ENCODE results near the gene RFX4. TPM values are rescaled to one million over a fixed set of nuclear protein-coding genes. Genes with fewer than 3 reads are reported as not detected.
"Not testable (repeated sequence)": the region's sequence is repeated elsewhere in the genome, so short reads cannot be mapped to it uniquely, and the experiment has no call there.

The RFX4 gene
- total RNA-seq, 1 donor from 2014 or later = not detected

- intact Hi-C loops (cut with micrococcal nuclease) = loop anchor here (10.0 kb wide), 1 partner anchor 159 kb away; no protein-coding TSS in a partner anchor
These were observed 102.6 kb downstream of the RFX4 start for GRCh38 chr12:106685381-106685780.

- intact Hi-C loops (cut with micrococcal nuclease) = loop anchor here (10.0 kb wide), 1 partner anchor 157 kb away; no protein-coding TSS in a partner anchor
These were observed 104.9 kb downstream of the RFX4 start for GRCh38 chr12:106687672-106688071.

GRCh38 chr12:106690569-106691305 lies 107.9 kb downstream of the RFX4 start:
- intact Hi-C loops (cut with micrococcal nuclease) = no loop called here

- intact Hi-C loops (cut with micrococcal nuclease) = not testable (repeated sequence)
These were observed 109.2 kb downstream of the RFX4 start for GRCh38 chr12:106692033-106692432.

GRCh38 chr12:106692896-106693820 lies 110.4 kb downstream of the RFX4 start:
- intact Hi-C loops (cut with micrococcal nuclease) = no loop called here

GRCh38 chr12:106696071-106696470 lies 113.3 kb downstream of the RFX4 start:
- intact Hi-C loops (cut with micrococcal nuclease) = no loop called here

GRCh38 chr12:106696681-106697417 lies 114.0 kb downstream of the RFX4 start:
- intact Hi-C loops (cut with micrococcal nuclease) = no loop called here

- intact Hi-C loops (cut with micrococcal nuclease) = no loop called here
These were observed 121.3 kb downstream of the RFX4 start for GRCh38 chr12:106704081-106704480.

GRCh38 chr12:106705971-106706370 lies 123.2 kb downstream of the RFX4 start:
- intact Hi-C loops (cut with micrococcal nuclease) = no loop called here

- intact Hi-C loops (cut with micrococcal nuclease) = no loop called here
These were observed 126.3 kb downstream of the RFX4 start for GRCh38 chr12:106709068-106709511.

- intact Hi-C loops (cut with micrococcal nuclease) = no loop called here
These were observed 127.5 kb downstream of the RFX4 start for GRCh38 chr12:106710143-106710893.

- intact Hi-C loops (cut with micrococcal nuclease) = no loop called here
These were observed 128.5 kb downstream of the RFX4 start for GRCh38 chr12:106711316-106711715.

- intact Hi-C loops (cut with micrococcal nuclease) = no loop called here
These were observed 130.0 kb downstream of the RFX4 start for GRCh38 chr12:106712768-106713167.

- intact Hi-C loops (cut with micrococcal nuclease) = no loop called here
These were observed 132.1 kb downstream of the RFX4 start for GRCh38 chr12:106714926-106715325.

GRCh38 chr12:106715582-106715981 lies 132.8 kb downstream of the RFX4 start:
- intact Hi-C loops (cut with micrococcal nuclease) = no loop called here

- intact Hi-C loops (cut with micrococcal nuclease) = no loop called here
These were observed 134.9 kb downstream of the RFX4 start for GRCh38 chr12:106717673-106718072.

GRCh38 chr12:106719879-106720278 lies 137.1 kb downstream of the RFX4 start:
- intact Hi-C loops (cut with micrococcal nuclease) = no loop called here

- intact Hi-C loops (cut with micrococcal nuclease) = no loop called here
These were observed 137.9 kb downstream of the RFX4 start for GRCh38 chr12:106720696-106721095.

GRCh38 chr12:106721915-106722314 lies 139.1 kb downstream of the RFX4 start:
- intact Hi-C loops (cut with micrococcal nuclease) = no loop called here

- intact Hi-C loops (cut with micrococcal nuclease) = no loop called here
These were observed 140.0 kb downstream of the RFX4 start for GRCh38 chr12:106722837-106723236.

GRCh38 chr12:106723416-106723815 lies 140.6 kb downstream of the RFX4 start:
- intact Hi-C loops (cut with micrococcal nuclease) = no loop called here
